Epithelial cell of proximal tubule (primary cell): Measurements from ENCODE around the gene OR2M7. TPM values are rescaled to one million over a fixed set of nuclear protein-coding genes. Genes with fewer than 3 reads are reported as not detected.

Source experiments
- DNase-seq: peaks from one replicate; pipeline ENCODE4 v3.0.0-alpha.2; 2011; ENCODE audit warnings: low read depth
- H3K4me3 ChIP-seq: 2 replicates; pipeline ENCODE4 v1.5.1; 2011; ENCODE audit warnings: low read depth, mild to moderate bottlenecking, low read length
- CTCF ChIP-seq: conservative IDR thresholded peaks from 2 replicates; pipeline ENCODE4 v1.5.1; 2012; ENCODE audit warnings: low read depth, mild to moderate bottlenecking, low read length
- total RNA-seq: library from RNA; depleted of rRNA; stranded (reverse); fragments of >200 nt; gene quantifications from 2 replicates; pipeline ENCODE4 v1.2.3, GENCODE V29; 2015

Gene OR2M7
- not detected in 2 replicates for total RNA-seq

DNA sequence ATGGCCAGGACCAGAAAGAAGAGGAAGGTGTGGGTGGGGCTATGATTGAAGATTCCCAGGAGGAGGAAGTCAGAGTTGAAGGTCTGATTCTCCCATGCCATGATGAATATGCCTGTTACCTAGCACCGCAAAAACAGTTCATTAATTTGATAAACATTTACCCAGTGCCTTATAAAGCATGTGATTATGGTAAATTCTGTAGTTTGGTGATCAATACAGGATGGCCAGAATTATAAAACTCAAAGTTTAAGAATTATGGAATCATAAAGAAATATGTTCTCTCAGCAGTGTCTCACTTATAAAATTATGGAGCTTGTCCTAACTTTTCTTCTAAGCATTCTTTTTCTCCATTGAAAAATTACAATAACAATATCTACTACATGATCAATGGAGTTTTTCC, at the start of gene OR2M7:
Gene OR2M7 (minus strand): TSS at position 101 of the 400 bp plus-strand sequence. CDS start 0 bp downstream, at position 101.
- no peak for TF ChIP-seq CTCF
- H3K4me3 ChIP-seq = no peak within 1 kb of the TSS
- DNase-seq = no peak

DNA sequence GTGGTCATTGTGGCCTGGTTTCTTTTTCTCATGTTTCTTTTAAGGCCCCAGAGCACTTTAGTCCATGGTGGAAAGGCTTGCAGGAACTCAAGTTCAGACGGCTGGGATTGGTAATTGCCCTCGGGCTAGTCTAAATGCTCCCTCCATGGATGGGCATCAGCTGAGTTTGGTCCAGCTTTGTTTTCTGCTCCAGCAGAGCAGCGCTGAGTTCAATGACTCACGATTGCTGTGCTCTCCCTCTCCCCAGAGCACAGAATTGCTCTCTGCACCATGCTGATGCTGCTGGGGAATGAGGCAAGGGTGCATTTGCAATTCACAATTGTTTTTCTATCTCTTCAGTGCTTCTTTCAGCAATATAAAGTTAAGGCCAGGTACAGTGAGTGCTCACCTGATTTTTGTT, 49.4 kb upstream of the OR2M7 start:
- no peak for DNase-seq
- no peak overlapping the region for H3K4me3 ChIP-seq
- TF ChIP-seq CTCF = no peak

DNA sequence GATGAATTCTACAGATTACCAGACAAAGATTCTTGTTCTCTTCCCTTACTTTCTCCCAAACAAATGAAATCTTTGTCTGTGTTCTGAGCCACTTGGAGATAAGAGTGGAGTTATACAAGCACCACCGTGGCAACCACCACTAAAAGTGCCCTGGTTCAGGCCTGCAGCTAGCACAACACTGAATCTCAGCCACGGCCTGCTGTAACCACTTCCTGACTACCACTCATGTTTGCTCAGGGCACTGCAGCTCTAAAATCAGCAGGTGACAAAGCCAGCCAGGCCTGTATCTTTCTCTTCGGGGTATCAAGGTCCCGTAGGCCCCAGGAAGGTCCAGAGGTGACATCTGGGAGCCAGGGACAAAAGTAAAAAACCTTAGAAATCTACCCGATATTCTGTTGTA, 48.0 kb upstream of the OR2M7 start:
- TF ChIP-seq CTCF = no peak
- no peak for DNase-seq
- no peak overlapping the region for H3K4me3 ChIP-seq

- TF ChIP-seq CTCF = no peak
Measured at GRCh38 chr1:248366609-248367008, 42.2 kb upstream of the OR2M7 start.

GRCh38 chr1:248361121-248361715, 36.9 kb upstream of the OR2M7 start, which contains the start of gene OR2T4:
Gene OR2T4, plus strand, starts transcription at chr1:248361665. Its CDS starts 0 bp downstream, at chr1:248361665.
- no peak for DNase-seq
- TF ChIP-seq CTCF = no peak
- H3K4me3 ChIP-seq = no peak within 1 kb of the TSS

More at GRCh38 chr1:248366609-248367008, 42.2 kb upstream of the OR2M7 start:
- H3K4me3 ChIP-seq = no peak overlapping the region
- DNase-seq = no peak

DNA sequence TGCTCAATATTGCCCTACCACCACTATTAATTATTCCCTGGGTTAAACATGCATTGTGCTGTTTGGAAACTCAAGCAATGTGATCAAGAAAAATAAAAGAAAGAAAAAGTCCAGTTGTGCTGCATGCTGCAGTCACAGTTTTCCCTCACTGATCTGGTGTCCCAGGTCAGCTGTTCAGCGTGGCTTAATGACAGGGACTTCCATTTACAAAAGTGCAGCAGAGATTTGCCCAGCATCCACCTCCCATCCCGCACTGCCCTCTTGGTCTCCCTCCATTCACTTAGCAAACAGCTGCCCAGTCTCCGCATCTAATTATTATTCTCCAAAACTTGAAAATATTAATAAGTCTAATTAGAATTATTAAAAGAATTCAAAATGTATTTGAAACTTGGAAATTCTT, 35.0 kb upstream of the OR2M7 start:
- DNase-seq = no peak
- no peak for TF ChIP-seq CTCF
- H3K4me3 ChIP-seq = no peak overlapping the region

DNA sequence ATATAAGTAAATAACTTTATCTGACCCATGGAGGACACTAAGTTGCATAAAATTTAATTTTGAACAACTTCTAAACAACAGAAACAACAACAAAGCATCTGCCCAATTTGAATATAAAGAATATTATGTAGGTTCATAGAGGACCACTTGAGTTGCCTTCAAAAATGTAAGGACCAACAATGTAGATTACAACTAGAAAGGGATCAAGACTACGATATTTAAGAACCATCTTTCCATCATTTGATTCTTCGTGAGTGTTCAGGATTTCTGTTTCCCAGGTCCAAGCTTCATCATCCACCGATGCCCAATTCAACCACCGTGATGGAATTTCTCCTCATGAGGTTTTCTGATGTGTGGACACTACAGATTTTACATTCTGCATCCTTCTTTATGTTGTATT, 24.1 kb upstream of the OR2M7 start, which contains the start of gene OR14C36:
Gene OR14C36 (plus strand): TSS at position 301 of the 400 bp plus-strand sequence. CDS start 0 bp downstream, at position 301.
- no peak for TF ChIP-seq CTCF
- DNase-seq = no peak
- no peak within 1 kb of the TSS for H3K4me3 ChIP-seq
